ENCODE data around the gene PCCA.
"Not testable (repeated sequence)": the region's sequence is repeated elsewhere in the genome, so short reads cannot be mapped to it uniquely, and the experiment has no call there.

Gene PCCA

DNA sequence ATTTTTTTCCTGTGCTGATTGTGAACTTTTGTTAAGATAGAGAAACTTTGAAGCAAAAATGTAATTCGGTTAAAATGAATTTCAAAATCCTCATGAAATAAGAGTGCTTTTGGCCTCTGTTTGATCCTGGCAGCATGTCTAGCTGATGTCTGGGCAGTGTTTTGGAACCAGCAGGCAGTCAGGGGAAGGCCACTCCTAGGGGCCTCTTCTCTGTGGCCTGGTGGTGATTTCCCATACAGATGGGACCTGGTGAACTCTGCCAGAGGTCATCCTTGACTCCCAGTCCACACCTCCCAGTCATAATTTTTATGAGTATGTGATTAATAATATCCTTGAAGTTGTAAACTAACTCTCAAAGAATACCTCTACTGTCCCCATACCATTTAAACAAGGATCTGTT, 226.6 kb downstream of the PCCA start:
- Histone ChIP-seq H3K9ac (ENCODE audit: low read length) (no peak overlapping the region), H3K27me3 (ENCODE audit: insufficient read depth, low read length) (no peaks in the 10 kb centered on the region), H4K91ac (ENCODE audit: low read depth, low read length) (no peak overlapping the region), H2BK12ac (ENCODE audit: low read length) (no peak overlapping the region), H3K79me1 (ENCODE audit: low read length) (no peaks in the 10 kb centered on the region), H3K27ac (ENCODE audit: low read depth, low read length) (no peak overlapping the region), H3K4me1 (ENCODE audit: control insufficient read depth in 1 of 2, insufficient read depth in 2 of 2, low read length in 2 of 2) (peaks cover 3 to 4% of the 10 kb centered on the region in 2 experiments), H2AK5ac (ENCODE audit: low read length) (no peak overlapping the region), H4K12ac (ENCODE audit: low read depth, low read length) (no peak overlapping the region), H2BK120ac (ENCODE audit: insufficient read depth, low read length, poor library complexity) (no peak overlapping the region), H3K14ac (ENCODE audit: low read length) (no peak overlapping the region), H4K8ac (ENCODE audit: low read depth, low read length) (no peak overlapping the region), H3K4ac (ENCODE audit: low read depth, low read length) (no peak overlapping the region), H3K23ac (ENCODE audit: low read length) (no peak overlapping the region), H3K18ac (ENCODE audit: low read length) (no peak overlapping the region), H2BK5ac (ENCODE audit: low read depth, low read length, poor library complexity) (no peak overlapping the region), H3K79me2 (ENCODE audit: control insufficient read depth, insufficient read depth, low read length, poor library complexity) (no peaks in the 10 kb centered on the region), H3K36me3 (ENCODE audit: control insufficient read depth in 1 of 2, insufficient read depth in 2 of 2, low read length in 2 of 2) (peaks cover 2 to 3% of the 10 kb centered on the region in 2 experiments), H3K9me3 (ENCODE audit: insufficient read depth, low read depth, low read length) (no peaks in the 10 kb centered on the region), H2AFZ (ENCODE audit: insufficient read depth, low read length, poor library complexity) (no peak overlapping the region), H3K4me3 (ENCODE audit: low read depth, low read length) (no peak overlapping the region), H3K4me2 (ENCODE audit: low read length) (no peak overlapping the region)
- no CpG with 5 or more reads among the region's 1 CpG for WGBS (ENCODE audit: extremely low coverage, insufficient coverage, insufficient read length)
- no peak for DNase-seq

GRCh38 chr13:100318473-100318872, 229.6 kb downstream of the PCCA start:
- WGBS (ENCODE audit: extremely low coverage, insufficient coverage, insufficient read length): no CpG with 5 or more reads among the region's 3 CpGs
- H3K79me1 ChIP-seq (ENCODE audit: low read length): not testable (repeated sequence)

GRCh38 chr13:100323937-100324336, 235.0 kb downstream of the PCCA start:
- no peak overlapping the region for H4K8ac ChIP-seq (ENCODE audit: low read depth, low read length)
- H3K36me3 ChIP-seq (ENCODE audit: control insufficient read depth in 1 of 2, insufficient read depth in 2 of 2, low read length in 2 of 2): no peaks in the 10 kb centered on the region
- H2AFZ ChIP-seq (ENCODE audit: insufficient read depth, low read length, poor library complexity): no peak overlapping the region
- no peak overlapping the region for H4K91ac ChIP-seq (ENCODE audit: low read depth, low read length)
- H2BK5ac ChIP-seq (ENCODE audit: low read depth, low read length, poor library complexity): no peak overlapping the region
- no peak overlapping the region for H3K4ac ChIP-seq (ENCODE audit: low read depth, low read length)
- no peaks in the 10 kb centered on the region for H3K4me1 ChIP-seq (ENCODE audit: control insufficient read depth in 1 of 2, insufficient read depth in 2 of 2, low read length in 2 of 2)
- no peak overlapping the region for H3K9ac ChIP-seq (ENCODE audit: low read length)
- H3K27ac ChIP-seq (ENCODE audit: low read depth, low read length): no peak overlapping the region
- no peak overlapping the region for H3K4me2 ChIP-seq (ENCODE audit: low read length)
- H3K9me3 ChIP-seq (ENCODE audit: insufficient read depth, low read depth, low read length): no peaks in the 10 kb centered on the region
- no CpG with 5 or more reads among the region's 1 CpG for WGBS (ENCODE audit: extremely low coverage, insufficient coverage, insufficient read length)
- DNase-seq: no peak
- H2BK12ac ChIP-seq (ENCODE audit: low read length): no peak overlapping the region
- no peak overlapping the region for H2AK5ac ChIP-seq (ENCODE audit: low read length)
- no peak overlapping the region for H2BK120ac ChIP-seq (ENCODE audit: insufficient read depth, low read length, poor library complexity)
- H3K79me1 ChIP-seq (ENCODE audit: low read length): no peaks in the 10 kb centered on the region
- no peak overlapping the region for H3K14ac ChIP-seq (ENCODE audit: low read length)
- no peaks in the 10 kb centered on the region for H3K27me3 ChIP-seq (ENCODE audit: insufficient read depth, low read length)
- no peak overlapping the region for H3K18ac ChIP-seq (ENCODE audit: low read length)
- no peaks in the 10 kb centered on the region for H3K79me2 ChIP-seq (ENCODE audit: control insufficient read depth, insufficient read depth, low read length, poor library complexity)
- H4K12ac ChIP-seq (ENCODE audit: low read depth, low read length): no peak overlapping the region
- no peak overlapping the region for H3K4me3 ChIP-seq (ENCODE audit: low read depth, low read length)
- H3K23ac ChIP-seq (ENCODE audit: low read length): no peak overlapping the region

More at GRCh38 chr13:100318473-100318872, 229.6 kb downstream of the PCCA start:
- not testable (repeated sequence) for H3K14ac ChIP-seq (ENCODE audit: low read length); H3K4me1 ChIP-seq (ENCODE audit: control insufficient read depth in 1 of 2, insufficient read depth in 2 of 2, low read length in 2 of 2); H2AFZ ChIP-seq (ENCODE audit: insufficient read depth, low read length, poor library complexity); H2AK5ac ChIP-seq (ENCODE audit: low read length); H3K18ac ChIP-seq (ENCODE audit: low read length); H3K23ac ChIP-seq (ENCODE audit: low read length); H3K9ac ChIP-seq (ENCODE audit: low read length); H2BK12ac ChIP-seq (ENCODE audit: low read length); H4K8ac ChIP-seq (ENCODE audit: low read depth, low read length); H3K36me3 ChIP-seq (ENCODE audit: control insufficient read depth in 1 of 2, insufficient read depth in 2 of 2, low read length in 2 of 2); H4K12ac ChIP-seq (ENCODE audit: low read depth, low read length); H3K4ac ChIP-seq (ENCODE audit: low read depth, low read length); H3K4me3 ChIP-seq (ENCODE audit: low read depth, low read length); H4K91ac ChIP-seq (ENCODE audit: low read depth, low read length); H2BK120ac ChIP-seq (ENCODE audit: insufficient read depth, low read length, poor library complexity); DNase-seq; H3K79me2 ChIP-seq (ENCODE audit: control insufficient read depth, insufficient read depth, low read length, poor library complexity); H3K4me2 ChIP-seq (ENCODE audit: low read length); H2BK5ac ChIP-seq (ENCODE audit: low read depth, low read length, poor library complexity); H3K27me3 ChIP-seq (ENCODE audit: insufficient read depth, low read length); H3K27ac ChIP-seq (ENCODE audit: low read depth, low read length); H3K9me3 ChIP-seq (ENCODE audit: insufficient read depth, low read depth, low read length)

DNA sequence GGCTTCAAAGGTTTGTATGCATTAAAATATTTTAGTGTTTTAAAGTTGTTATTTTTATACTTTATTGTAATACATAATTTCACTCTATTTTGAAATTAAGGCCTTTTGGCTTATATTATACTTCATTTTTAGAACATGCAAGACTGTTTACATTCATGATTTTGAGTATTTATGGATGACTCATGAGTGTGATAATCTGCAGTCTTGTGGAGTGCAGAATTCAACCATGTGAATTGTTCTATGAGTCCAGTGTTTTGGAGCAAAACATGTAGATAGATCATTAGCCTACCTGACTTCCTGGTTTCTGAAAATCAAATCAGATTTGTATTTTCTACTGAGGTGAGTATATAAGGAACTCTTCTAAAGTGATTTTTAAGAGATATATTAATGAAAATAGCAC, 241.8 kb downstream of the PCCA start:
- Histone ChIP-seq H3K79me1 (ENCODE audit: low read length) (no peaks in the 10 kb centered on the region), H4K8ac (ENCODE audit: low read depth, low read length) (no peak overlapping the region), H2AFZ (ENCODE audit: insufficient read depth, low read length, poor library complexity) (no peak overlapping the region), H3K27me3 (ENCODE audit: insufficient read depth, low read length) (no peaks in the 10 kb centered on the region), H3K9ac (ENCODE audit: low read length) (no peak overlapping the region), H3K4ac (ENCODE audit: low read depth, low read length) (no peak overlapping the region), H3K4me3 (ENCODE audit: low read depth, low read length) (no peak overlapping the region), H3K4me1 (ENCODE audit: control insufficient read depth in 1 of 2, insufficient read depth in 2 of 2, low read length in 2 of 2) (no peaks in the 10 kb centered on the region), H3K9me3 (ENCODE audit: insufficient read depth, low read depth, low read length) (no peaks in the 10 kb centered on the region), H2BK5ac (ENCODE audit: low read depth, low read length, poor library complexity) (no peak overlapping the region), H3K14ac (ENCODE audit: low read length) (no peak overlapping the region), H3K4me2 (ENCODE audit: low read length) (no peak overlapping the region), H3K27ac (ENCODE audit: low read depth, low read length) (no peak overlapping the region), H2BK12ac (ENCODE audit: low read length) (no peak overlapping the region), H2AK5ac (ENCODE audit: low read length) (no peak overlapping the region), H4K91ac (ENCODE audit: low read depth, low read length) (no peak overlapping the region), H3K79me2 (ENCODE audit: control insufficient read depth, insufficient read depth, low read length, poor library complexity) (no peaks in the 10 kb centered on the region), H3K18ac (ENCODE audit: low read length) (no peak overlapping the region), H2BK120ac (ENCODE audit: insufficient read depth, low read length, poor library complexity) (no peak overlapping the region), H3K23ac (ENCODE audit: low read length) (no peak overlapping the region), H4K12ac (ENCODE audit: low read depth, low read length) (no peak overlapping the region), H3K36me3 (ENCODE audit: control insufficient read depth in 1 of 2, insufficient read depth in 2 of 2, low read length in 2 of 2) (no peaks in the 10 kb centered on the region)
- DNase-seq: no peak
